Trophoblast cell (in vitro differentiated cells and primary cell): ENCODE data around the gene EPB41.

ENCODE experiments used
- DNase-seq, 2 donors: peaks; one replicate each; pipeline ENCODE4 v3.0.0-alpha.2; 2016
- H2AFZ ChIP-seq: 2 replicates; pipeline ENCODE4 v1.6.1; 2013; ENCODE audit warnings: low read length, moderate library complexity, mild to moderate bottlenecking; ENCODE audit not compliant: insufficient read depth, poor library complexity
- H2AK5ac ChIP-seq: 2 replicates; pipeline ENCODE4 v1.6.1; 2013; ENCODE audit warnings: mild to moderate bottlenecking, low read length
- H2BK120ac ChIP-seq: 2 replicates; pipeline ENCODE4 v1.6.1; 2013; ENCODE audit warnings: low read length, mild to moderate bottlenecking, moderate library complexity; ENCODE audit not compliant: insufficient read depth, poor library complexity
- H2BK12ac ChIP-seq: 2 replicates; pipeline ENCODE4 v1.6.1; 2013; ENCODE audit warnings: mild to moderate bottlenecking, low read length, moderate library complexity
- H2BK5ac ChIP-seq: 2 replicates; pipeline ENCODE4 v1.6.1; 2013; ENCODE audit warnings: low read length, low read depth, moderate library complexity, mild to moderate bottlenecking; ENCODE audit not compliant: poor library complexity
- H3K14ac ChIP-seq: 2 replicates; pipeline ENCODE4 v1.6.1; 2013; ENCODE audit warnings: mild to moderate bottlenecking, low read length
- H3K18ac ChIP-seq: 2 replicates; pipeline ENCODE4 v1.6.1; 2013; ENCODE audit warnings: mild to moderate bottlenecking, low read length
- H3K23ac ChIP-seq: 2 replicates; pipeline ENCODE4 v1.6.1; 2013; ENCODE audit warnings: low read length
- H3K27ac ChIP-seq: 2 replicates; pipeline ENCODE4 v1.5.1; 2013; ENCODE audit warnings: low read depth, mild to moderate bottlenecking, inconsistent platforms, low read length, moderate library complexity
- H3K27me3 ChIP-seq: 2 replicates; pipeline ENCODE4 v1.6.1; 2013; ENCODE audit warnings: inconsistent platforms, mild to moderate bottlenecking, low read length, moderate library complexity; ENCODE audit not compliant: insufficient read depth
- H3K36me3 ChIP-seq, 2 experiments: 1 replicate in 1 of 2; 2 replicates in 1 of 2; pipeline ENCODE4 v1.6.1; 2013; ENCODE audit warnings: low read length in 2 of 2, mild to moderate bottlenecking in 2 of 2, moderate library complexity in 1 of 2; ENCODE audit not compliant: insufficient read depth in 2 of 2, control insufficient read depth in 1 of 2
- H3K4ac ChIP-seq: 2 replicates; pipeline ENCODE4 v1.6.1; 2013; ENCODE audit warnings: low read depth, mild to moderate bottlenecking, low read length, moderate library complexity
- H3K4me1 ChIP-seq, 2 experiments: 1 replicate in 1 of 2; 2 replicates in 1 of 2; pipeline ENCODE4 v1.6.1; 2013; ENCODE audit warnings: low read length in 2 of 2, mild to moderate bottlenecking in 2 of 2, moderate library complexity in 1 of 2; ENCODE audit not compliant: insufficient read depth in 2 of 2, control insufficient read depth in 1 of 2
- H3K4me2 ChIP-seq: 2 replicates; pipeline ENCODE4 v1.6.1; 2013; ENCODE audit warnings: inconsistent platforms, mild to moderate bottlenecking, low read length, moderate library complexity
- H3K4me3 ChIP-seq: 2 replicates; pipeline ENCODE4 v1.5.1; 2013; ENCODE audit warnings: mild to moderate bottlenecking, low read depth, low read length, inconsistent platforms
- H3K79me1 ChIP-seq: one replicate; pipeline ENCODE4 v1.6.1; 2013; ENCODE audit warnings: low read length
- H3K79me2 ChIP-seq: 2 replicates; pipeline ENCODE4 v1.6.1; 2013; ENCODE audit warnings: low read length, mild to moderate bottlenecking; ENCODE audit not compliant: control insufficient read depth, insufficient read depth, poor library complexity
- H3K9ac ChIP-seq: 2 replicates; pipeline ENCODE4 v1.6.1; 2013; ENCODE audit warnings: mild to moderate bottlenecking, low read length
- H3K9me3 ChIP-seq: 2 replicates; pipeline ENCODE4 v1.6.1; 2013; ENCODE audit warnings: low read depth, mild to moderate bottlenecking, control low read depth, inconsistent platforms, low read length; ENCODE audit not compliant: insufficient read depth
- H4K12ac ChIP-seq: 2 replicates; pipeline ENCODE4 v1.6.1; 2013; ENCODE audit warnings: low read depth, mild to moderate bottlenecking, low read length, moderate library complexity
- H4K8ac ChIP-seq: 2 replicates; pipeline ENCODE4 v1.6.1; 2013; ENCODE audit warnings: low read depth, mild to moderate bottlenecking, low read length, moderate library complexity
- H4K91ac ChIP-seq: one replicate; pipeline ENCODE4 v1.6.1; 2013; ENCODE audit warnings: low read depth, mild to moderate bottlenecking, low read length, moderate library complexity
- WGBS: extraction: QIAGEN DNeasy Blood & Tissue Kit; methylation state at CpG from one replicate; pipeline ENCODE4 v1.1.7; 2013; ENCODE audit warnings: missing lambda C conversion rate; ENCODE audit not compliant: insufficient read length, insufficient coverage; ENCODE audit errors: extremely low coverage; 5-methylcytosine and 5-hydroxymethylcytosine counted together

The EPB41 gene

GRCh38 chr1:29136391-29136915 lies 222.1 kb downstream of the EPB41 start:
- Histone ChIP-seq H3K4me1 (no peaks in the 10 kb centered on the region), H3K23ac (no peak overlapping the region), H3K9me3 (peaks cover 3% of the 10 kb centered on the region), H2BK12ac (no peak overlapping the region), H3K27ac (no peak overlapping the region), H4K8ac (no peak overlapping the region), H2AK5ac (no peak overlapping the region), H3K9ac (no peak overlapping the region), H3K4ac (no peak overlapping the region), H4K91ac (no peak overlapping the region), H2AFZ (no peak overlapping the region), H4K12ac (no peak overlapping the region), H3K14ac (no peak overlapping the region), H3K79me1 (no peaks in the 10 kb centered on the region), H2BK5ac (no peak overlapping the region), H3K4me3 (no peak overlapping the region), H3K27me3 (no peaks in the 10 kb centered on the region), H3K4me2 (no peak overlapping the region), H3K36me3 (no peaks in the 10 kb centered on the region), H3K18ac (no peak overlapping the region), H3K79me2 (no peaks in the 10 kb centered on the region), H2BK120ac (no peak overlapping the region)
- no CpG with 5 or more reads among the region's 14 CpGs for WGBS
- peak; percentile 57 to 77 for DNase-seq

- no peak overlapping the region for H3K18ac ChIP-seq
- no peaks in the 10 kb centered on the region for H3K79me1 ChIP-seq
- no peak overlapping the region for H4K8ac ChIP-seq
- peaks cover 10 to 21% of the 10 kb centered on the region in 2 experiments for H3K36me3 ChIP-seq
- no peak overlapping the region for H3K4ac ChIP-seq
- H3K14ac ChIP-seq: no peak overlapping the region
- no peaks in the 10 kb centered on the region for H3K79me2 ChIP-seq
- no peak overlapping the region for H4K12ac ChIP-seq
- no peak overlapping the region for H3K4me3 ChIP-seq
- H2BK12ac ChIP-seq: no peak overlapping the region
- no peak overlapping the region for H2AK5ac ChIP-seq
- no peak overlapping the region for H3K27ac ChIP-seq
- peaks cover 0 to 2% of the 10 kb centered on the region in 2 experiments for H3K4me1 ChIP-seq
- H2AFZ ChIP-seq: no peak overlapping the region
- H2BK5ac ChIP-seq: no peak overlapping the region
- no peak overlapping the region for H2BK120ac ChIP-seq
- DNase-seq: no peak
- no CpG with 5 or more reads among the region's 2 CpGs for WGBS
- no peak overlapping the region for H4K91ac ChIP-seq
- H3K27me3 ChIP-seq: no peaks in the 10 kb centered on the region
- no peak overlapping the region for H3K23ac ChIP-seq
- H3K9ac ChIP-seq: no peak overlapping the region
- H3K4me2 ChIP-seq: no peak overlapping the region
- H3K9me3 ChIP-seq: no peaks in the 10 kb centered on the region
These were observed 228.3 kb downstream of the EPB41 start for GRCh38 chr1:29142714-29143113.

- Histone ChIP-seq H3K79me2 (no peaks in the 10 kb centered on the region), H3K9ac (no peak overlapping the region), H3K4ac (no peak overlapping the region), H3K18ac (no peak overlapping the region), H3K27ac (no peak overlapping the region), H3K14ac (no peak overlapping the region), H2BK5ac (no peak overlapping the region), H3K36me3 (peaks cover 22 to 35% of the 10 kb centered on the region in 2 experiments), H3K4me3 (no peak overlapping the region), H2BK120ac (no peak overlapping the region), H3K9me3 (no peaks in the 10 kb centered on the region), H2AFZ (no peak overlapping the region), H2AK5ac (no peak overlapping the region), H3K4me2 (no peak overlapping the region), H4K91ac (no peak overlapping the region), H3K4me1 (peaks cover 0 to 2% of the 10 kb centered on the region in 2 experiments), H3K23ac (no peak overlapping the region), H4K12ac (no peak overlapping the region), H4K8ac (no peak overlapping the region), H2BK12ac (no peak overlapping the region), H3K27me3 (no peaks in the 10 kb centered on the region), H3K79me1 (no peaks in the 10 kb centered on the region)
- peak in 1 of 2 donors; percentile 25 for DNase-seq
- no CpG with 5 or more reads among the region's 2 CpGs for WGBS
These were observed 229.8 kb downstream of the EPB41 start for GRCh38 chr1:29144178-29144577.

GRCh38 chr1:29145739-29146437 lies 231.5 kb downstream of the EPB41 start:
- Histone ChIP-seq H4K8ac (no peak overlapping the region), H3K23ac (no peak overlapping the region)

More at GRCh38 chr1:29145739-29146437, 231.5 kb downstream of the EPB41 start:
- Histone ChIP-seq H2BK12ac (no peak overlapping the region), H3K79me1 (no peaks in the 10 kb centered on the region), H3K36me3 (peaks cover 36 to 50% of the 10 kb centered on the region in 2 experiments), H3K4ac (no peak overlapping the region), H2AK5ac (no peak overlapping the region), H3K9ac (no peak overlapping the region), H3K4me1 (peaks cover 0 to 2% of the 10 kb centered on the region in 2 experiments), H3K4me2 (no peak overlapping the region), H3K9me3 (no peaks in the 10 kb centered on the region), H2BK5ac (no peak overlapping the region), H3K79me2 (no peaks in the 10 kb centered on the region), H3K27me3 (no peaks in the 10 kb centered on the region), H2AFZ (no peak overlapping the region), H4K91ac (no peak overlapping the region), H2BK120ac (no peak overlapping the region), H3K18ac (no peak overlapping the region), H3K4me3 (no peak overlapping the region), H3K14ac (no peak overlapping the region), H4K12ac (no peak overlapping the region), H3K27ac (no peak overlapping the region)
- peak; percentile 52 to 72 for DNase-seq
- no CpG with 5 or more reads among the region's 8 CpGs for WGBS
